K562 (cell line): Measurements from ENCODE around the gene GALNT18. TPM values are rescaled to one million over a fixed set of nuclear protein-coding genes. Genes with fewer than 3 reads are reported as not detected.

ENCODE experiments used
- ATAC-seq: fragments of 200-7000 bp; cut with Tn5 transposase; 3 replicates; pipeline ENCODE4 v1.9.1; 2020; ENCODE audit warnings: moderate library complexity
- BruUV-seq: library from RNA; stranded (reverse); fragments of 400-500 nt; replicated peaks from 2 replicates; lab custom pipeline; 2021; lab: Mats Ljungman, UMichigan
- CTCF ChIA-PET: fragments of 300-600 bp; formaldehyde crosslinking; extraction: SDS; loops from one replicate; lab custom pipeline; 2021; ENCODE audit warnings: low intra/inter-chr PET ratio; lab: Yijun Ruan, JAX
- POLR2A ChIA-PET: fragments of 300-600, 350-650 bp; sonication (Branson Sonifier 250); formaldehyde crosslinking; extraction: SDS; loops from one replicate; lab custom pipeline; 2021; ENCODE audit warnings: antibody characterized with exemption, inconsistent platforms; lab: Yijun Ruan, JAX
- DNase-seq, 4 experiments: peaks; one replicate each; pipeline versions ENCODE4 v3.0.0 to v3.0.0-alpha.2; 2011 to 2018; ENCODE audit warnings: low spot score in 3 of 4, mixed read lengths in 3 of 4; ENCODE audit errors: extremely low read depth in 1 of 4
- FAIRE-seq: peaks from 2 replicates; lab custom pipeline; 2011; peaks lifted over from hg19 to GRCh38; lab: Jason Lieb, UNC
- H2AFZ ChIP-seq: 2 replicates; pipeline ENCODE4 v1.6.0; 2011; ENCODE audit warnings: low read depth, low read length, control low read depth, inconsistent platforms
- H3K27ac ChIP-seq: fragments of 200-600 bp; 3 replicates; pipeline ENCODE4 v1.8.0; 2011; ENCODE audit warnings: low read depth, mild to moderate bottlenecking, control low read depth, inconsistent platforms, low read length, moderate library complexity, mixed read lengths; ENCODE audit errors: extremely low read depth
- H3K27me3 ChIP-seq, 2 experiments: fragments of 300-600 bp in 1 of 2; 2 replicates in 1 of 2; 3 replicates in 1 of 2; pipeline versions ENCODE4 v1.6.0 to v1.8.0; 2011; ENCODE audit warnings: inconsistent platforms in 2 of 2, low read length in 2 of 2, mild to moderate bottlenecking in 1 of 2, mixed read lengths in 1 of 2, moderate library complexity in 1 of 2; ENCODE audit not compliant: control insufficient read depth in 2 of 2, insufficient read depth in 2 of 2
- H3K36me3 ChIP-seq: fragments of 300-600 bp; 3 replicates; pipeline ENCODE4 v1.8.0; 2011; ENCODE audit warnings: mild to moderate bottlenecking, low read length, inconsistent platforms; ENCODE audit not compliant: control insufficient read depth, insufficient read depth
- H3K4me1 ChIP-seq, 2 experiments: fragments of 200-600 bp in 1 of 2; replicated peaks in 1 of 2; 2 replicates in 1 of 2; 3 replicates in 1 of 2; pipeline versions ENCODE4 v1.5.1 to v1.8.0; 2011; ENCODE audit warnings: inconsistent platforms in 2 of 2, low read length in 2 of 2, mild to moderate bottlenecking in 1 of 2, mixed read lengths in 1 of 2, moderate library complexity in 1 of 2; ENCODE audit not compliant: control insufficient read depth in 2 of 2, insufficient read depth in 2 of 2
- H3K4me2 ChIP-seq: 2 replicates; pipeline ENCODE4 v1.6.1; 2011; ENCODE audit warnings: low read length, control low read depth, inconsistent platforms, mixed read lengths; ENCODE audit not compliant: insufficient read depth
- H3K4me3 ChIP-seq: fragments of 200-600 bp; sonication (generic), shearing (Covaris generic); 2 replicates; pipeline ENCODE4 v1.5.1; 2016; ENCODE audit warnings: control low read depth, inconsistent platforms
- H3K79me2 ChIP-seq: fragments of 200-600 bp; 3 replicates; pipeline ENCODE4 v1.8.0; 2011; ENCODE audit warnings: low read length, inconsistent platforms; ENCODE audit not compliant: control insufficient read depth, insufficient read depth
- H3K9ac ChIP-seq, 2 experiments: 2 replicates each; pipeline versions ENCODE4 v1.6.0 to v1.6.1; 2011; ENCODE audit warnings: low read depth in 2 of 2, low read length in 2 of 2, control low read depth in 1 of 2, inconsistent platforms in 1 of 2, mild to moderate bottlenecking in 1 of 2, mixed read lengths in 1 of 2; ENCODE audit not compliant: insufficient read depth in 1 of 2
- H3K9me1 ChIP-seq: one replicate; pipeline ENCODE4 v1.6.0; 2011; ENCODE audit warnings: inconsistent platforms, mild to moderate bottlenecking, low read length, moderate library complexity; ENCODE audit not compliant: control insufficient read depth, insufficient read depth
- H3K9me3 ChIP-seq: replicated peaks from 2 replicates; pipeline ENCODE4 v1.5.1; 2011; ENCODE audit warnings: low read depth, low read length, inconsistent platforms; ENCODE audit not compliant: control insufficient read depth, insufficient read depth
- H4K20me1 ChIP-seq: replicated peaks from 2 replicates; pipeline ENCODE4 v1.6.1; 2011; ENCODE audit warnings: low read length, inconsistent platforms, mixed read lengths; ENCODE audit not compliant: control insufficient read depth, insufficient read depth
- BHLHE40 ChIP-seq: IDR thresholded peaks from 2 replicates; pipeline ENCODE4 v1.6.1; 2011; ENCODE audit warnings: low read length, improper control_type of control experiment
- E2F4 ChIP-seq: sonication (generic); formaldehyde crosslinking; IDR thresholded peaks from 2 replicates; pipeline ENCODE4 v1.8.0; 2022; ENCODE audit warnings: mild to moderate bottlenecking, low read depth, missing genetic modification reagents
- FOXJ2 ChIP-seq: fragments of 200-800 bp; sonication (Bioruptor generic); IDR thresholded peaks from 2 replicates; pipeline ENCODE4 v1.6.1; 2016; ENCODE audit warnings: missing genetic modification characterization, missing compliant biosample characterization
- GABPB1 ChIP-seq: sonication (generic); formaldehyde crosslinking; IDR thresholded peaks from 2 replicates; pipeline ENCODE4 v1.8.0; 2022; ENCODE audit warnings: mild to moderate bottlenecking, missing genetic modification reagents
- GTF2E2 ChIP-seq: fragments of 200-800 bp; sonication (Bioruptor generic); IDR thresholded peaks from 2 replicates; pipeline ENCODE4 v1.6.1; 2016; ENCODE audit warnings: missing genetic modification characterization, missing compliant biosample characterization
- MIER1 ChIP-seq: fragments of 450-650 bp; IDR thresholded peaks from 2 replicates; pipeline ENCODE4 v1.6.1; 2016; ENCODE audit warnings: antibody characterized with exemption, mild to moderate bottlenecking, low read depth
- ZBTB43 ChIP-seq: sonication (generic); formaldehyde crosslinking; IDR thresholded peaks from 2 replicates; pipeline ENCODE4 v1.8.0; 2023; ENCODE audit warnings: mild to moderate bottlenecking, missing genetic modification reagents
- ZNF384 ChIP-seq: IDR thresholded peaks from 2 replicates; pipeline ENCODE4 v1.6.1; 2012; ENCODE audit warnings: low read depth, low read length, improper control_type of control experiment
- WGBS: fragments of 100-300 bp; shearing (Covaris generic); methylation state at CpG from one replicate; pipeline ENCODE4 v1.1.6; 2016; ENCODE audit warnings: low coverage, mixed read lengths; ENCODE audit not compliant: insufficient coverage; ENCODE audit errors: missing lambda C conversion rate; 5-methylcytosine and 5-hydroxymethylcytosine counted together
- in situ Hi-C: fragments of 300-500 bp; cut with MboI; formaldehyde crosslinking; loops from 4 replicates; pipeline ENCODE4 v1.15.0; 2018; ENCODE audit warnings: inconsistent platforms, mixed read lengths
- intact Hi-C: fragments of 100-400 bp; cut with micrococcal nuclease; formaldehyde crosslinking; loops from 2 replicates; pipeline ENCODE4 v1.14.2; 2022
- polyA plus RNA-seq, 8 experiments: library from polyadenylated mRNA; depleted of rRNA in 4 of 8; stranded (reverse) in 5 of 8; unstranded in 3 of 8; fragments of >200 nt; fragmentation: Nextera tagmentation in 2 of 8; fragmentation: Illumina TruSeq in 1 of 8; extraction: Ambion mirVana in 2 of 8; extraction: Trizol in 1 of 8; gene quantifications; 2 replicates each; pipeline versions ENCODE4 v1.2.1 to v1.2.3, GENCODE V29; 2011 to 2014; ENCODE audit warnings: inconsistent platforms in 1 of 8, missing spikeins in 1 of 8
- total RNA-seq, 7 experiments: library from RNA; depleted of rRNA in 6 of 7; stranded (reverse); fragments of >200 nt in 6 of 7; fragmentation: Illumina TruSeq in 2 of 7; extraction: Trizol in 2 of 7; gene quantifications; 2 replicates each; pipeline versions ENCODE4 v1.2.1 to v1.2.3, GENCODE V29; 2011 to 2021; ENCODE audit warnings: low replicate concordance in 1 of 7
- TF ChIP-seq, protein P1 (sequence below): fragments of 250-450 bp; sonication (Bioruptor Pico); IDR thresholded peaks from 2 replicates; pipeline ENCODE4 v1.4.0; 2020
- TF ChIP-seq, protein P2 (sequence below): fragments of 450-650 bp; IDR thresholded peaks from 2 replicates; pipeline ENCODE4 v1.6.1; 2016; ENCODE audit warnings: missing biosample characterization, missing genetic modification characterization

Gene GALNT18
- total and polyA plus RNA-seq, 9 of the 15 experiments (the other 6 are each of a cell fraction or from before 2014, with no cell fraction given), result not detected

DNA sequence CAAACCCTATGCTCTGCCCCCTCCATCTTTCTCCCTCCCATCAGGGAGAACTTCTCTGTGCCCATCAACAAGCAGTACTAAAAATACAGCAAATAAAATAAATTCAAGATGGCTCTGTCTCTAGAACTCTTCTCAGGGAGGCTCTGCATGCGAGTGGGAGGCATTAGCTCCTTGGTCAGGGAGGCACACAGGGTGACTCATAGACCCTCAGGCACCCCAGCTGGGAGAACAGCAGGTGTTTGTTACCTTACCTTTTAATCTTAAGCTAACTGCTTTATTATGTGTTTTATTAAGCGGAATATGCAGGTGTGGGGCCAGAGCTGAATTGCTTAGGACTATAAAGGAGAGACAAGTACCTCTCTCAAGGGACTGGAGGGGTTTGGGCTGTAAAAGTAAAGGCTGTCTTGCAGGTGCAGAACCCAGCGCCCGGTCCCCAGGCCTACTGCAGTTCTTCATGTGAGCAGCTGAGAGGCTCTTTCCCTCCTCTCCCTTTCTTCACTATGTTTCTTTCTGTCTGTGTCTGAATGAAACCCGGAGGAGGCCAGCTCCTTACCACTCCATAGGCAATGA, 289.6 kb downstream of the GALNT18 start (continued):
- TF ChIP-seq, protein P1, sequence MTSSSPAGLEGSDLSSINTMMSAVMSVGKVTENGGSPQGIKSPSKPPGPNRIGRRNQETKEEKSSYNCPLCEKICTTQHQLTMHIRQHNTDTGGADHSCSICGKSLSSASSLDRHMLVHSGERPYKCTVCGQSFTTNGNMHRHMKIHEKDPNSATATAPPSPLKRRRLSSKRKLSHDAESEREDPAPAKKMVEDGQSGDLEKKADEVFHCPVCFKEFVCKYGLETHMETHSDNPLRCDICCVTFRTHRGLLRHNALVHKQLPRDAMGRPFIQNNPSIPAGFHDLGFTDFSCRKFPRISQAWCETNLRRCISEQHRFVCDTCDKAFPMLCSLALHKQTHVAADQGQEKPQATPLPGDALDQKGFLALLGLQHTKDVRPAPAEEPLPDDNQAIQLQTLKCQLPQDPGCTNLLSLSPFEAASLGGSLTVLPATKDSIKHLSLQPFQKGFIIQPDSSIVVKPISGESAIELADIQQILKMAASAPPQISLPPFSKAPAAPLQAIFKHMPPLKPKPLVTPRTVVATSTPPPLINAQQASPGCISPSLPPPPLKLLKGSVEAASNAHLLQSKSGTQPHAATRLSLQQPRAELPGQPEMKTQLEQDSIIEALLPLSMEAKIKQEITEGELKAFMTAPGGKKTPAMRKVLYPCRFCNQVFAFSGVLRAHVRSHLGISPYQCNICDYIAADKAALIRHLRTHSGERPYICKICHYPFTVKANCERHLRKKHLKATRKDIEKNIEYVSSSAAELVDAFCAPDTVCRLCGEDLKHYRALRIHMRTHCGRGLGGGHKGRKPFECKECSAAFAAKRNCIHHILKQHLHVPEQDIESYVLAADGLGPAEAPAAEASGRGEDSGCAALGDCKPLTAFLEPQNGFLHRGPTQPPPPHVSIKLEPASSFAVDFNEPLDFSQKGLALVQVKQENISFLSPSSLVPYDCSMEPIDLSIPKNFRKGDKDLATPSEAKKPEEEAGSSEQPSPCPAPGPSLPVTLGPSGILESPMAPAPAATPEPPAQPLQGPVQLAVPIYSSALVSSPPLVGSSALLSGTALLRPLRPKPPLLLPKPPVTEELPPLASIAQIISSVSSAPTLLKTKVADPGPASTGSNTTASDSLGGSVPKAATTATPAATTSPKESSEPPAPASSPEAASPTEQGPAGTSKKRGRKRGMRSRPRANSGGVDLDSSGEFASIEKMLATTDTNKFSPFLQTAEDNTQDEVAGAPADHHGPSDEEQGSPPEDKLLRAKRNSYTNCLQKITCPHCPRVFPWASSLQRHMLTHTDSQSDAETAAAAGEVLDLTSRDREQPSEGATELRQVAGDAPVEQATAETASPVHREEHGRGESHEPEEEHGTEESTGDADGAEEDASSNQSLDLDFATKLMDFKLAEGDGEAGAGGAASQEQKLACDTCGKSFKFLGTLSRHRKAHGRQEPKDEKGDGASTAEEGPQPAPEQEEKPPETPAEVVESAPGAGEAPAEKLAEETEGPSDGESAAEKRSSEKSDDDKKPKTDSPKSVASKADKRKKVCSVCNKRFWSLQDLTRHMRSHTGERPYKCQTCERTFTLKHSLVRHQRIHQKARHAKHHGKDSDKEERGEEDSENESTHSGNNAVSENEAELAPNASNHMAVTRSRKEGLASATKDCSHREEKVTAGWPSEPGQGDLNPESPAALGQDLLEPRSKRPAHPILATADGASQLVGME, result no peak
- TF ChIP-seq GTF2E2 (tag) (no peak), MIER1 (no peak)

GRCh38 chr11:11329062-11329806, 292.6 kb downstream of the GALNT18 start:
- peaks cover 3 to 20% of the 10 kb centered on the region in 2 experiments; a peak in 4 of 5 replicates for H3K27me3 ChIP-seq
- POLR2A ChIA-PET, result no interaction called here
- WGBS, result 0% methylated on average over 3 of the region's 4 CpGs
- no peak overlapping the region for H3K4me2 ChIP-seq
- DNase-seq (no peak), ATAC-seq (no peak), FAIRE-seq (no peak)
- CTCF ChIA-PET, result no interaction called here
- in situ Hi-C loops (no loop called here), intact Hi-C loops (no loop called here)
- no peaks in the 10 kb centered on the region for H3K9me1 ChIP-seq
- BruUV-seq, result no TSS peak
- H3K9ac ChIP-seq, result no peak overlapping the region
- no peaks in the 10 kb centered on the region for H3K9me3 ChIP-seq
- TF ChIP-seq BHLHE40 (no peak), ZNF384 (no peak), E2F4 (CRISPR knock-in tag) (no peak), GABPB1 (no peak), FOXJ2 (no peak), ZBTB43 (CRISPR knock-in tag) (no peak)
- TF ChIP-seq, protein P2, sequence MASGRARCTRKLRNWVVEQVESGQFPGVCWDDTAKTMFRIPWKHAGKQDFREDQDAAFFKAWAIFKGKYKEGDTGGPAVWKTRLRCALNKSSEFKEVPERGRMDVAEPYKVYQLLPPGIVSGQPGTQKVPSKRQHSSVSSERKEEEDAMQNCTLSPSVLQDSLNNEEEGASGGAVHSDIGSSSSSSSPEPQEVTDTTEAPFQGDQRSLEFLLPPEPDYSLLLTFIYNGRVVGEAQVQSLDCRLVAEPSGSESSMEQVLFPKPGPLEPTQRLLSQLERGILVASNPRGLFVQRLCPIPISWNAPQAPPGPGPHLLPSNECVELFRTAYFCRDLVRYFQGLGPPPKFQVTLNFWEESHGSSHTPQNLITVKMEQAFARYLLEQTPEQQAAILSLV (tag), result no peak
- no peak overlapping the region for H3K27ac ChIP-seq
- no peak overlapping the region for H3K4me3 ChIP-seq
- no peak overlapping the region for H2AFZ ChIP-seq
- no peaks in the 10 kb centered on the region for H3K36me3 ChIP-seq
- H4K20me1 ChIP-seq, result no peaks in the 10 kb centered on the region
- H3K79me2 ChIP-seq, result no peaks in the 10 kb centered on the region
- no peaks in the 10 kb centered on the region for H3K4me1 ChIP-seq
